Occipital lobe (tissue), 2 donors: Measurements from ENCODE around the gene GPR176. TPM values are rescaled to one million over a fixed set of nuclear protein-coding genes. Genes with fewer than 3 reads are reported as not detected.

Source experiments
- DNase-seq: peaks from one replicate; lab custom pipeline; 2025; lab: John Stamatoyannopoulos, UW
- total RNA-seq: library from RNA; depleted of rRNA; stranded (reverse); fragments of >200 nt; gene quantifications from one replicate; pipeline ENCODE4 v1.2.3, GENCODE V29; 2014

The GPR176 gene, protein sequence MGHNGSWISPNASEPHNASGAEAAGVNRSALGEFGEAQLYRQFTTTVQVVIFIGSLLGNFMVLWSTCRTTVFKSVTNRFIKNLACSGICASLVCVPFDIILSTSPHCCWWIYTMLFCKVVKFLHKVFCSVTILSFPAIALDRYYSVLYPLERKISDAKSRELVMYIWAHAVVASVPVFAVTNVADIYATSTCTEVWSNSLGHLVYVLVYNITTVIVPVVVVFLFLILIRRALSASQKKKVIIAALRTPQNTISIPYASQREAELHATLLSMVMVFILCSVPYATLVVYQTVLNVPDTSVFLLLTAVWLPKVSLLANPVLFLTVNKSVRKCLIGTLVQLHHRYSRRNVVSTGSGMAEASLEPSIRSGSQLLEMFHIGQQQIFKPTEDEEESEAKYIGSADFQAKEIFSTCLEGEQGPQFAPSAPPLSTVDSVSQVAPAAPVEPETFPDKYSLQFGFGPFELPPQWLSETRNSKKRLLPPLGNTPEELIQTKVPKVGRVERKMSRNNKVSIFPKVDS
- total RNA-seq: 44.3 TPM

DNA sequence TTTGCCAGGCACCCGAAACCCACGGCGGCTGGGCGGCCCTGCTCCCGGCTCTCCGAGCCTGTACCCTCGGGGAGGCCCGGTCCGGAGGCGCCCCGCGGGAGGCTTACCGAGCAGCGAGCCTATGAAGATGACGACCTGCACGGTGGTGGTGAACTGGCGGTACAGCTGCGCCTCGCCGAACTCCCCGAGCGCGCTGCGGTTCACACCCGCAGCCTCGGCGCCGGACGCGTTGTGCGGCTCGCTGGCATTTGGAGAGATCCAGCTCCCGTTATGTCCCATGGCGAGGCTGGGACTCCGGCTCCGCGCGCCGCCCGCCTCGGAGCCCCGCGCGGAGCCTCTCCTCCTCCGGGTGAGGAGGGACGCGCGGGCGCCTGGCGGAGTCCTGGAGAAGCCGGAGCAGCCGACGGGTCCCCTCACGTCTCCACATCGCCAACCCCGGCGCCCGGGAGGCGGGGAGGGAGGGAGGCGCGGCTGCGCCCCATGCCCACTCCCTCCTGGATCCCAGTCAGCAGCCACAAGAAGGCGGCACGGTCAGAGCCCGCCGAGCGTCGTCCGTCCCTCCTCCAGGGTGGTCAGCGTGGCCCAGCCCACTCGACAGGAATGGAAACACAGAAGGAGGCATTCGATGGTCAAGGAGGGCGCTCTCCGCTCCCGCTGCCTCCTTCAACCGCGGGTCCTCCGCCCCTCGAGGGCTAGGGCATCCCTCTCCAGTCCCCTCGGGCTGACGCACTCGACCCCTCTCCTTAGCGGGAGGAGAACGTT, at the start of gene GPR176:
TSS of gene GPR176 (minus strand) at position 519 of the 762 bp plus-strand sequence. CDS start at position 279, 240 bp downstream.
- DNase-seq: peak; percentile 48

DNA sequence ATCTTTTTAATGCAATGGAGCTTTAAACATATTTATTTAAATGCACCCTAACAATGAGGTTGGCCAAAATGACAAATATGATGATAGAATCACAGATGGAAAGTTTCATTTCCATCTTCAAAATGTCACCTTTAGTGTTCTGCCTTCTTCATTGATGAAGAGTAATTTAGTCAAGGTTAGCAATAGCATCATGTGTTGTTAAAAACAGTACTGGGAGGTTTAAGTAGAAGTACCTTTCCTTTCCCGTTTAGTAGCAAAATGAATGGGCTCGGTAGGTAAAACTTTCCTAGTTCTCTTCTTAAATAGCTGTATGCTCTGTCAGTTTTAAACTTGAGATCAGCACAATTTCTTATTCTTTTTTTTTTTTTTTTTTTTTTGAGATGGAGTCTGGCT, 48.9 kb upstream of the GPR176 start:
- no peak for DNase-seq

DNA sequence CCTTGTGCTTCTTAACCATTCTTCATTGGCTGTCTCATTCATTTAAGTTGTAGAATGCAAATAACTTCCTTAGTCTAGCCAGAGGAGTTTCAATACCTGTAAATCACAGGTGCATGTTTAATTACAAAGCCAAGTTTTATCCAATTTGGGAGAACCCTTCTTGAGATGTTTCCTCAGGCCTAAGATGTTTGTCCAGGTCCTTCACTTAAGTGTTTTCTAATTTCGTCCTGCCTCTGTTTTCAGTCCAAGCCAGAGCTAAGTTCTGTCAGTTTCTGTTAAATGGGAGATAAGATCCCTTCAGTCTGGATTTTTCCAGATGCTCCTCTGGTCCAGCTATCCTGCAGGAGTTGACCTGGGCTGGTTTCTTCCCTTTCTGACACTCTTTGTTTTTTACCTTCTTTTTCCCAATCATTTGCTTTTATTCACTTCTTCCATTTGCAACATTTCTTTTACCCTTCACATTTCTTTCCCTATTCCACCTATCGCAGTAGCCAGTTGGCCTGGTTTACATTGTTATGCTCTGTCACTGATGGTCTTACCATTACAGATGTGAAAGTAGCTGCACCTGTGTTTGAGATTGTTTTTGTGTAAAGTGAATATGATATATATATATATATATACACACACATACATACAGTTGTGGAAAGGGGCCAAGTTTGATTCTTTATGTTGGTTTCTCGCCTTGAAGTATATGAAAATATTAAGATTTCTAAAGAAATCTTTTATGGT, 48.4 kb upstream of the GPR176 start:
- no peak for DNase-seq

DNA sequence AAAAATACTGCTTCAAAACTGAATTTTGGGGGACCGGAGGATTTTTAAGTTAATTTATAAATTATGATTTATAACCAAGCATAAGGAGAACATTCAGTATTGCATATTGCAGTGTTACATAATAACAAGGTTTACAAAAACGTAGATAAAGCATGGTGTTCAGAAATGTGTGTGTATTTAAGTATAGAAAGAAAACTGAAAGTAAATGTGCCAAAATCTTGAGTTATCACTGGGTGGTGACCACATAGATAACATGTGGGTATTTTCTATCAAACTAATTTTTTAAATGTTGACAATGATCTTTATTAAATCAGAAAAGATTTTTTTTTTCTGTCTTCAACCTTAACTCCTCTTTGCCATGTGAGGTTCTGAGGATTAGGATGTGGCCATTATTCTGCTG, 46.5 kb upstream of the GPR176 start:
- DNase-seq: no peak

DNA sequence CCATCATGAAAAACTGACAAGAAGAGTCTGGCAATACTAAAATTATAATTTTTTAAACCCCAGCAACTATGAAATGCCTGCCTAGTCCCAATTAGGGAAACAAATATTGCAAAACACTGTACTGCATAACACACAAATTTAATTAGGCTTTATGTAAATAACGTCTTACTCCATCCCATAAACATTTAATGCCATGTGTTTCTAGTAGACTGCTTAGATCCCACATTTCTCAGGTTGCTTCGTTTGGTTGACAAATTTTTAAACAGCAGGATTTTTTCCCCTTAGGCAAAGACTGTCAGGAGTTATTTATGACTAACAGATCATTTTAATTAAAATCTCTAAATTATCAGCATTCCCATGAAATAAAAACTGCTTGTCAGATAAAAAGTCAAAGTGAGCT, 43.7 kb upstream of the GPR176 start:
- DNase-seq: no peak

DNA sequence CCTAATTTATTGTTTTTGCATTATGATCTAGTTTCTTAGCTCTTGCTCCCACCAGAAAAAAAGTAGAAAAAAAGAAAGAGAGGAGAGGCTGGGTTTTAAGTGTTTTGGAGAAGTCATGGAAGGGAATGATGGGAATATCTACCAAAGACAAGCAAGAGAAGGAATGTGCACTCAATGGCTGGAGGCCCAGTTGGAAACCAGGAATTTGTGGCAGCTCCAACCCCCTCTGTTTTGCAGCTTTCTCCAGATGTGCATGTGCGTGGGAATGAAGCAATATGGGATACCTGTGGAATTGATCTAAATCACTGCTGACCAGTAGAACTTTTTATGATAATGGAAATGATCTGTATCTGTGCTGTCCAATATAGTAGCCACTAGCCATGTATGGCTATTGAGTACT, 41.0 kb upstream of the GPR176 start:
- DNase-seq: no peak

DNA sequence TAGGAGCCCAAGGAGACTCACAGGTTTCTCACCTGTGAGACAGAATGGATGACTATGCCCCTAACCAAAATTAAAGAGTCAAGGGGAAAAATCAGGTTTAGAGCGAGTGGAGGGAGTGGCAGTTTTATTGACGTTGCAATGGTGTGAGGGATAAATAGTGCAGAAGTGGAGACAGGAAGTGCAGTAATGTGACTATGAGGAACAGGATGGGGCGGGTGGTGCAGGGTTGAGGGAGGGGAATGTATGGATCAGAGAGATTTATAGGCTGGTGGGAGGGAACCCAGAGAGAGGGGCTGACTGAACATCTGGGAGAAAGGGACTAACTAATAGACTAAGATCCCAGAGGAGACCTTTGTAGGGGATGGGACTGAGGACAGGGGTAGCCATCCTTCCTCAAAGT, 40.3 kb upstream of the GPR176 start:
- DNase-seq: no peak

DNA sequence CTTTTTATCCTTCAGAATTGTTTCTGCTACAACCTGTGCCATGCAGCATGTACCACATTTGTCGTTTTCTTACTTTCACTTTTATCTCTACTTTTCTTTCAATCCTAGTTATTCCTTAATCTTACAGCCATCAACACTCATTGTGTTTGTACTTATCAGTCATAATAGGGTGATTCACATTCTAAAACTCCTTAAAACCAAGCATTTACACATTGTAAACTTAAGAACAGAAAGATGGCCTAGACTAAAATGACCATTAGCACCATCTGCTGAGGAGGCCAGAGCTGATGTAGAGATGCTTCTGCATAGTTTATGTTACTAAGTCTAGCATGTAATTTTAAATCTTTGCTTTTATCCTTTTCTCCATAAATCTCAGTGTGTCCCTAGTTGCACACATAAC, 39.3 kb upstream of the GPR176 start:
- no peak for DNase-seq

DNA sequence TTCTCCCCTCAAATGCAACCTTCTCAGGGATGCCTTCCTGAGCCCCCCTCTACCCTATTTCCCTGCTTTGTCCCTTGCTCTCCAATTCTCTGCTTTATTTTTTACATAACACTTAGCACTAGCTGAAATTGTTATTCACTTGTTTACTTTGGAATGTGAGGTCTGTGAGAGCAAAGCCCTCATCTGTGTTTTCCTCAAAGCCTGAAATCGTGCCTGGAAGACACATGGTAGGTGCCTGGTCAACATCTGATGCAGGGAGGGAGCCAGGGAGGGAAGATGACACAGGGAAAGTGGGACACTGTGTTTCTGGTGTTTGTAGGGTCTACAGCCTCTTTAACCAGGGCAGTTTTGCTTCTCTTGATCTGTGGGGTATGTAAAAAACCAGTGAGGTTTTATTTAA, 37.4 kb upstream of the GPR176 start:
- no peak for DNase-seq

DNA sequence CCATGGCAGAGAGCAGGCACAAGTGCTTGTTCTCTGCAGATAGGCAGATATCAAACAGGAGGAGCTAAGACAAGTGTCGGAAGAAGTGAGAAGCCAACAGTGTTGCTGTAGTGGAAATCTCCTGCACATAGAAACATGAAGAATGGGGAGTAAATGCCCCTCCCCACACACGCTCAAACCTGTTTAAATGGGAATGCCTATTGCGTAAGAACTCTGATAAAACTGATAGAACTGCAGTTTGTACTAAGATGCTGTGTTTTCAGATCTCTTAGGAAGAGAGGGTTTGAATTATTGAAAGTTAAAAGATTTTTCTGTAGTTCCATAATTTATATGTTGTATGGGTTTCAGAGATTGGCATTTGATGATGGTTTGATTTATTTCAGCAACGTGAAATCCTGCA, 33.5 kb upstream of the GPR176 start:
- no peak for DNase-seq

DNA sequence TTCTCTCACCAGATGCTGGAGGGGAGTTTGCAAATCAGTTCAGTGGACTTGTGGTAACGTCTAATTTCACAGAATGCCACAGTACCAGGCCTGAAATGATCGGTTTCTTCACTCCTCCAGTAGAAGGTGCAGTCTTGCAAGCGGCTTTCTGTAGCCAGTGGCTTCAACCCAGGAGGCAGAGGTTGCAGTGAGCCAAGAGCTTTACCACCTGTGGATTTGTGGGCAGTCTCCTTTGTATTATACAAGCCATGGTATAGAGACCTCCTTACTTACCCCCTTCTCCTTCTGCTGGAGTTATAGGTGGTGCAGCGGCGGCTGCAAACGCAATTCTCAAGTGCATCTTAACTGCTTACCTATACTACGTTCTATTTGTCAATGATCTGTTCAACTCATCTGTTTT, 31.5 kb upstream of the GPR176 start:
- no peak for DNase-seq

DNA sequence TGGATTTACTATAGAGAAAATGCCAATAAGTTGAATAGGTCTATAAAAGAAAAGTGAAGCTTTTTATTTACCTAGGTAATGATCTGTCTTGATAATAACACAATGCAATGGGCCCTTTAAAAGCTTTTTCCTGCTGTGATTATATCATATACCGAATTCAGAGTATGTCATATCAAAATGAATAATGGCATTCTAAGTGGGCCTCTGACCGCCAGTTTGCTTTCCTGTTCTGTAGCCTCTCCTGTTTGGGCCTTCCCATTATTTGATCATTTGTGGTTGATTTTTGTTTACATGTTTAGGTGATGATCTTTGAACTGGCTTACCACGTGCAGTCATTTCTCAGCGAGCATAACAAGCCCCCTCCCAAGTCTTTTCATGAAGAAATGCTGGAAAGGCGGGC, 28.8 kb upstream of the GPR176 start:
- no peak for DNase-seq

DNA sequence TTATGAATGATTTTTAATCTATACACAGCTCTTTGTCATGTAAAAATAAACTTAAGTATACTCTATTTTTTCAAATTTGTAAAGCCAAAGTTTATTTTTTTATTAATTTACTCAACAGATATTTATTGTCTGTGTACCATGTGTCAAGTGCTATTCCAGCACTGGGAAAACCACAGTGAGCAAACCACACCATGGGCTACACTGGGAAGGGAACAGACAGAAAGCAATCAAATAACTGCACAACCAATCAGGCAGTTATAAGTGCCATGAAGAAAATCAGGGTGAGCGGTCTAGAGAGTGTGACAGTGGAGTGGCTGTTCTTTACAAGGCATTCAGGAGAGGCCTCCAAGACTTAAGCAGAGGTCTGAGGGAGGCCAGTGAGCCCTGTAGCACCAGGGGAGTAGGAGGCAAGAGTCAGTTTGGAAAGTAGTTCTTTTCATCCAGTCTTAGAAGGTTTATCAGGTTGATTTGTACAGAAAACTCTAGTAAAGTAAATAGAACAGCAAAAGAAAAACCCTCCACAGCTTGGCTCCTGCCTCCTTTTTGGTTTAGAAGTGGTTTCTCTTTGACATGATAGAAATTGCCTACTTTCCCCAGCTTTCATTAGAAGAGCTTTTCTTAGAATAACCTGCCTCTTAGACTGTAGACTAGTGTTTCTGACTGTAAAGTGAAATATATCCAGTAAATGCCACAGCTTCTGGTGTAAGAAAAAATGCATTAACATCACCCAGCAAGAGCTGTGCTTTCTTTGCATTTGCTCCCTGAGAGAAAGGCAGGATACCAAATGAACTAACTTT, 27.5 kb upstream of the GPR176 start:
- no peak for DNase-seq

DNA sequence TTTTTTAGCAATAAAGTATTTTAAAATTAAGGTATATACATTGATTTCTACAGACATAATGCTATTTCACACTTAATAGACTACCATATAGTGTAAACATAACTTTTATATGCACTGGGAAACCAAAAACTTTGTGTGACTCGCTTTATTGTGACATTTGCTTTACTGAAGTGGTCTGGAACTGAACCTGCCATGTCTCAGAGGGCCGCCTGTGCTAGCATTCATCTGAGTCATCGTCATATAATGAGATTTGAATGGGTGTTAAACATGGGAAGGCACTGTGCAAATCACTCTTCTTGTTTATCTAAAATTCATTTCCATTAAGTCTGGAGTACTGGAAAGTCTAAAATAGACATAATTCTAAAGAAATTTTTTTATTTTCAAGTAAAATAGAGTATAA, 26.8 kb upstream of the GPR176 start:
- no peak for DNase-seq

DNA sequence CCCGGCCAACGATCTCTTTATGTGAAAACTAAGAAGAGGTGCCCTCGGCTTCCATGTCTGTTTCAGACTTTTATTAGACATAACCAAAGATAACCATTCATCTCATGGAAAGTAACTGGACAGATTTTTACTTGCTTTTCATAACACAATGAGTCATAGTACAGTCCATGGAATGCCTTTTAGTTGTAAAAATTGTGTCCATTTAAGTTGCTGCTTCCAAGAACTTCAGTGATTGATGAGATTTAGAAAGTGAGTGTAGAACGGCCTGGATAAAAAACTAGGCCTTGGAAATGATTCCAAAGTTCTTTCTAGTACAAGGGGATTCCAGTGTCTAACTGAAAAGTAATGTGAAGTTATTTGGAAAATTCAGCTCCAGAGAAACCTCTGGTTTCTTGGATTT, 24.7 kb upstream of the GPR176 start:
- DNase-seq: no peak

DNA sequence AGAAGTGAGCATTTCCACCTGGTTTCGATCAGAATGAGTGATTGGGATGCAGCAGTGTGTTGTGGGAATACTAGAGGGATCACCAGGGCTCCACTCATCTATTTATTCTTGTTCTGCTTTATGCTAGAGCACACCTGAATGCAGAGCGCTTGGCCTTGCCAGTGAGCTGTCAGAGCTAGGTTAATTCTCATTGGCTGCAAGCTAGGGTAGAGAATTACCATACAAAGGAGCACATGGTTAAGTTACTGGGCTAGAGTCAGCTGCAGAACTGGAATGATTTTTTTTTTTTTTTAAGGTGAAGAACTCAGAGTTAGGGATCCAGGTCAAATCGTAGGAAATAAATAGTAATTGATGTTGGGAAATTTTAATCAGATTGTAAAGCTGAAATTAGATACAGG, 22.7 kb upstream of the GPR176 start:
- DNase-seq: no peak

DNA sequence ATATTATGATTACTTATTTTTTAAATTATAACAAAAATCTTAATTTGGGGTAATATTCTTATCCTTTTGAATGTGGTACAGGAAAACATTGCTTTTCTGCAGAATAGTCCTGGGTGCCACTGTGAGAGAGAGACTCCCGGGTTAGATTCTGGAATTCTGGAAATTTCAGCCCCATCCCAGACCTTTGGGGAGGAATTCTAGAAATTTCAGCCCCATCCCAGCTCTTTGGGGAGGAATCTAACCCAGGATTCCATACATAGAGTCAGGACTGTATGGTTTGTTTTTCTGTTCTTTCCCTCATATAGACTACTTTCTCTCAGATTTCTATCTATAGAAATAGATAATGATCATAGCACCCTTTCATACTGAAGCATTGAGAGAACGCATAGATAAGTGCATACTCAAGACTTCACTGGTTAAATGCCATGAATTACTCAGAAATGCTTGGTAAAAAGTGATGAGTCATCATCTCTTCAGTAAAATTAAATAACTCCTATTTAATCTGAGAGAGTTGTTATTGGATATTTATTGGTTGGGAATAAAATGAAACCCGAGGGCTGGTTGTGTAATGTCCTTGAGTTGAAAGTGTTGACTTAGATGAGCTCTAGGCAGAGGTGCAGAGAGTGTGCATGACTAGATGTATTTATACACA, 22.2 kb upstream of the GPR176 start:
- no peak for DNase-seq

DNA sequence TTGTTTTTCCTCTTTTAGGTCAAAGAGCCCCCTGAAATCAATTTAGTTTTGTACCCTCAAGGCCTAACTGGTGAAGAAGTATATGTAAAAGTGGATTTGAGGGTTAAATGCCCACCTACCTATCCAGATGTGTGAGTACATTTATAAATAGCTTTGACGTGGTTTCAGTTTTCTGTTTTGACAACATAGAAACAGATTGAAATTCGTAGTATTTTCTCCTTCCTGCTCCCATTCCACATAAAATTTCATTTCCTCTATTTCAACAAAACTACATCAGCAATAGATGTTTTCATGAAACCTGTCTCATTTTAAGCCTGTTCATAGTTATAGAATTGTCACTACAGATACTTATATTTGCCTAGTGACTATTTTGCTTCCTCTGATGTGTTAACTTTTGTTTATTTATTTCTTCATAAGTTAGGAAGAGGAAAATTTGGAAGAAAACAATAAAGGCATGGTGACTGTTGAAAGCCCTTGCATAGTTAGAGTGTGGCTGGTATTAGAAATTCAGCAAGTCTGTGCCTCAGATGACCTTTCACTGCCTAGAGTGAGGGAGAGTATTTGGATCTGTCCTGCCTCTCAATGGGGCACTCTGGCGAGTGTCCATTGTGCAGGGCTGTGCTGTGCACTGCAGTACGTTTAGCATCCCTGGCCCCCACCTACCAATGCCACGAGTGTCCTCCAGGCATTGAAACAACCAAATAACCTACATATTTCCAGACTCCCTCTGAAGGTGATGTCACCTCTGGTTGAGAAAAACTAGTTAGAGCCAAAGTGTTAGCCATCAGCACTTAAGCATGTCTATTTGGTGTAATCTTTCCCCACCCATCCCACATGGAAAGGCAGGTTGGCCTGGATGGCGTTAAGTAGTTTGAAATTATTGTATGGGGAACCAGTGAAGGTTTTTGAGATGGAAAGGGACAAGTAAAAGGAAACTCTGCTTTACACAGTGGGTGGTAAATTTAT, 19.7 kb upstream of the GPR176 start:
- no peak for DNase-seq

DNA sequence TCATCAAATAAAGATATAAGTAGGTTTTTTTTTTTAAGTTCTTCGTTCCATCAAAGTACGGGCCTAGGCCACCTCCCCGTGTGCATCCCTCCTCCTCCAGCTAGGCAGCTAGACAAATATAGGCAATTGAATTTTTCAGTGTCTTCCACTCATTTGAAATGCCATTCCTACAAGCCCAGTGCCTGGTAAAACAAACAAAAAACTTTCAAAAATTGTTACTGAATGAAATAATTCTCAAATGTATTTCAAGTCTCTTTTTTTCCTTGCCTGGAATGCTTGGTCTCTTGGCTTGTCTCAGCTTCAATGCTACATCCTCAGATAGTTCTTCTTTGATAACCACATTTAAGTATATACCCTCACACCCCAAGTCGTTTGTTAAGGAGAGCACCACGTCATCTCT, 17.6 kb upstream of the GPR176 start:
- DNase-seq: no peak

DNA sequence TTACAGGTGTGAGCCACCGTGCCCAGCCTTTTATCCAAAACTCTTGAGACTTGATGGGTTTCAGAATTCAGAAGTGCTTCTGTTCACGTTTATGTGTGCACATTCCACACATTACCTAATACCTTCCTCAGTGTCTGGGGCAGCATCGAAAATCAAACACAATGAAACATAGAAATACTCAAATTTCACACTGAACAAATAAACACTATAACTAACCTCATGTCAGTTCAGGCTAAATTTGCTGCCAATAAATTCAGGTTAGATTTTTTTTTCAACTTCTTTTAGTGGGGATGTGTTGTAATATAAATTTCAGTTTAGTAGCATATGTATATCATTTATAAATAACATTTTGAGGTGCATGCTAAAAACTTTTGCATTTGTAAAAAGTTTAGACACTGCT, 16.6 kb upstream of the GPR176 start:
- no peak for DNase-seq
